Colonic mucosa (tissue), 4 donors: ENCODE data around the gene PYHIN1. TPM values are rescaled to one million over a fixed set of nuclear protein-coding genes. Genes with fewer than 3 reads are reported as not detected.
A peak's percentile ranks its signal among the peaks of the same experiment; 100 is the strongest.

ENCODE experiments used
- DNase-seq: peaks from one replicate; pipeline ENCODE4 v3.0.0-alpha.2; 2020
- H3K27ac ChIP-seq: fragments of 200-600 bp; one replicate; pipeline ENCODE4 v1.8.0; 2021
- H3K27me3 ChIP-seq: fragments of 200-600 bp; one replicate; pipeline ENCODE4 v1.8.0; 2021
- H3K36me3 ChIP-seq: fragments of 200-600 bp; one replicate; pipeline ENCODE4 v1.8.0; 2021
- H3K4me1 ChIP-seq: fragments of 200-600 bp; one replicate; pipeline ENCODE4 v1.8.0; 2021; ENCODE audit warnings: mild to moderate bottlenecking
- H3K4me3 ChIP-seq: fragments of 200-600 bp; one replicate; pipeline ENCODE4 v1.8.0; 2021
- H3K9ac ChIP-seq, 2 donors: one replicate each; pipeline ENCODE4 v1.7.0; 2013; ENCODE audit warnings: control low read depth in 2 of 2, low read depth in 2 of 2, low read length in 2 of 2
- H3K9me3 ChIP-seq: fragments of 200-600 bp; one replicate; pipeline ENCODE4 v1.8.0; 2021
- CTCF ChIP-seq: fragments of 200-600 bp; IDR thresholded peaks from one replicate; pipeline ENCODE4 v1.8.0; 2022; ENCODE audit warnings: antibody characterized with exemption, mild to moderate bottlenecking
- intact Hi-C: fragments of 100-400 bp; cut with DNase I; formaldehyde crosslinking; loops from one replicate; pipeline ENCODE4 v1.14.1; 2022
- total RNA-seq, 2 donors: library from RNA; stranded (reverse); fragmentation: NEBNext Ultra II Directional in 1 of 2; extraction: Animal tissue kit (Norgen Biotek cat#: 25700) in 1 of 2; gene quantifications; one replicate each; pipeline ENCODE4 v1.2.1, GENCODE V29; 2021
- donor health status: healthy.
- donor health status: DM: no; HTN: no; CAD: no.
- donor health status: DM: no; HTN: no; CAD: no.

Gene PYHIN1
- total RNA-seq, 2 donors from 2014 or later = 0.61 to 0.86 TPM

DNA sequence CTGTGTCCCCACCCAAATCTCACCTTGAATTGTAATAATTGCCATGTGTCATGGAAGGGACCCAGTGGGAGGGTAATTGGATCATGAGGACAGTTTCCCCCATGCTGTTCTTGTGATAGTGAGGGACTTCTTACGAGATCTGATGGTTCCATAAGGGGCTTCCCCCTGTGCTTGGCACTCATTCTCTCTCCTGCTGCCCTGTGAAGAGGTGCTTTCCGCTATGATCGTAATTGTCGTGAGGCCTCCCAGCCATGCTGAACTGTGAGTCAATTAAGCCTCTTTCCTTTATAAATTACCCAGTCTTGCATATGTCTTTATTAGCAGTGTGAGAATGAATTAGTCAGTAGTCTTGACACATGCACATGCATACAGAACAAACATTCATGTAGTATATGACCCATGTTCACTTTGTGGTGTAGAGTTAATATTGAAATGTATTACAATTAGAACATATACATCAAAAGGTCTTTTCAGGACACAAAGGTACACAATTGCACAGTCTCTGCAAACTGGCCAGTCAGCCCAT is 61.5 kb downstream of the PYHIN1 start:
- no peaks in the 10 kb centered on the region for H3K4me1 ChIP-seq
- no peaks in the 10 kb centered on the region for H3K9me3 ChIP-seq
- no peaks in the 10 kb centered on the region for H3K36me3 ChIP-seq
- no peak overlapping the region for H3K27ac ChIP-seq
- H3K4me3 ChIP-seq = no peak overlapping the region
- intact Hi-C loops = no loop called here
- no peaks in the 10 kb centered on the region for H3K27me3 ChIP-seq
- DNase-seq = no peak
- no peak for TF ChIP-seq CTCF
- H3K9ac ChIP-seq = no peak overlapping the region

GRCh38 chr1:158996998-158997397 is 65.6 kb downstream of the PYHIN1 start:
- no peaks in the 10 kb centered on the region for H3K36me3 ChIP-seq
- no peak for DNase-seq
- H3K27me3 ChIP-seq = no peaks in the 10 kb centered on the region
- no peaks in the 10 kb centered on the region for H3K4me1 ChIP-seq
- H3K9ac ChIP-seq = no peak overlapping the region
- no peak overlapping the region for H3K27ac ChIP-seq
- H3K4me3 ChIP-seq = no peak overlapping the region
- no peaks in the 10 kb centered on the region for H3K9me3 ChIP-seq
- no peak for TF ChIP-seq CTCF
- intact Hi-C loops = no loop called here

DNA sequence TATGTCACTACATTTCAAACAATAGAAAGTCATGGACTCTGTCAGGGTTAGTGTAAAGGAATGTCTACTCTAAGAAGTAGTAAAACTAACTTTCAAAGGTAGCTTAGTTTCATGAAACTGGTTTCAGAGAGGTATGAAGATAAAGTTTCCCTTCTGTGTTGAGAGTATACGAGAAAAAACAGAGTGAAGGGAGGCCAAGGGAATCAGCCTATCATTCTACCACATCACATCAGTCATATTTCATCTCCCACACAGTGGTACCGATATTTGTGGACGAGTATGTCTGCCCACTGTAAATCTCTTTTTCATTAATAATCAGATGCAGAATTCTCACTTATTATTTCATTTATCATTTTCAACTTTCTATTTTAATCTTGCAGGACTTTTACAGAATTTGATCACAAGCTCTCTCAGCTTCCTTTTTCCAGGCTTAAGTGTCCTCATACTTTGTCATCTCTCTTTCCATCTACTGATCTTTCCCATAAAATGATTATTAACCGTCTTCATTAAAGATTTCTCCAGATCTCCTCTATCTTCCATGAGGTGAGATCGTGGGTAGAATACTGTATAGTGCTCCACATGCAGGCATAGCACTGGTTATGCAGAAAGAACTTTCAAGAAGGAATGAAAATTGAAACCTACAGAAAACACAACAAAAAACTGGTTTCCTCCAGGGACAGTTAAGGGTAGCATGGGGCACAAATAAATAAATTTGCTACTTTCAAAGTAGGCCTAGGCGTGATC is 66.9 kb downstream of the PYHIN1 start:
- Histone ChIP-seq H3K9ac (no peak overlapping the region), H3K9me3 (no peaks in the 10 kb centered on the region), H3K27me3 (no peaks in the 10 kb centered on the region), H3K27ac (no peak overlapping the region), H3K4me3 (no peak overlapping the region), H3K4me1 (no peaks in the 10 kb centered on the region), H3K36me3 (no peaks in the 10 kb centered on the region)
- intact Hi-C loops = loop anchor here (2.0 kb wide), 1 partner anchor 793 kb away; no protein-coding TSS in a partner anchor
- no peak for TF ChIP-seq CTCF
- DNase-seq = no peak

DNA sequence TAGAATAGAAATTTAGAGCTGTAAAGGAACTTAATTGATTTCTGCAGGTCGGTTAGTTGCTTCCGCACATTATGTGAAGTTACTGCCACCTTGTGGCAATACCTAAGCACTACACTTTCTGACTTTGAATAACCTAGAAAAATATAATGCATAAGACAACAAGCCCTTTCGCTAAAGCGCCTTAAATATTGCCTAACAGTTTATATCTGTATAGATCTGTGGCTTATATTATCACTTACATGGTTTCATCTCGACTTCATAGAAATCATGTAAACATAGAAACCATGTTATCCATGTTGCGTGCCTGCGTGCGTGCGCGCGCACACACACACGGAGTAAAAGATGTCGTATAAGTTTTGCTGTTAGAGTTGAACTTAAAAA is 67.4 kb downstream of the PYHIN1 start:
- Histone ChIP-seq H3K27me3 (no peaks in the 10 kb centered on the region), H3K27ac (peak overlapping the region; percentile 73), H3K9ac (peak overlapping the region in 1 of 2 donors; percentile 31), H3K4me3 (peak overlapping the region; percentile 20), H3K9me3 (no peaks in the 10 kb centered on the region), H3K36me3 (no peaks in the 10 kb centered on the region), H3K4me1 (no peaks in the 10 kb centered on the region)
- intact Hi-C loops = loop anchor here (2.0 kb wide), 1 partner anchor 794 kb away; no protein-coding TSS in a partner anchor
- DNase-seq = peak; percentile 51
- peak; percentile 85 for TF ChIP-seq CTCF

DNA sequence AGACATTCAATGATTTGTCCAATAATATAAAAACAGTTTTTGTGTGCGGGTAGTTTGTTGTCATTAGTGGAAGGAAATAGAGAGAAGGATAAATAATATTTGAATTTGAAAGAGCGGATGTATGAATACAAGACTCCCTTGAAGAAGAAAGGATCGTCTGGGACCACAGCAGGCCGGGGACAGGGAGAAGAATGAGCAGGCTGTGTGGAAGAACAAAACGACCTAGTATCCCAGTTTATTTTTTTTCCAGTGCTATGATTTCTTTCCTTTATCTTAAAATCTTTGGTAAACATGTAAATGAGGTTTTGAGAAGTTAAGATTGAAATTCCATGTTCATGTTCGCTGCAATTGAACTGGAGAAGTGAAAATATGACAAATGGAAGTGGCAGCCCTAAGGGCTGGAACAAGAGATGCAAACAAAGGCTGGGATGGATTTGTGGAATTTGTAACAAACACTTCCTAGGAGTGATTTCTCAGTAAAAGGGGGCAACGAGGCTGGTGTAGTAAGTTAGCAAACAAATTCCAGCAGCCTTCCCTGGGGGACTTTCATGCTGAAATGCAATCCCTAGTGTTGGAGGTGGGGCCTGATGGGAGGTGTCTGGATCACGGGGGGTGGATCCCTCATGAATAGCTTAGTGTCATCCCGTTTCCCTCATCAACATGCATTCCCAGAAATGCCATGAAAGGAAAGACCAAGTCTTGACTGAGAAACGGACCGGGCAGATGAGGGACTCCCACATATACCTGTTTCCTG is 68.1 kb downstream of the PYHIN1 start:
- H3K9me3 ChIP-seq = no peaks in the 10 kb centered on the region
- intact Hi-C loops = loop anchor here (2.0 kb wide), 1 partner anchor 795 kb away; no protein-coding TSS in a partner anchor
- H3K27me3 ChIP-seq = no peaks in the 10 kb centered on the region
- H3K27ac ChIP-seq = peak overlapping the region; percentile 73
- peak overlapping the region; percentile 20 for H3K4me3 ChIP-seq
- H3K36me3 ChIP-seq = no peaks in the 10 kb centered on the region
- H3K9ac ChIP-seq = no peak overlapping the region
- TF ChIP-seq CTCF = no peak
- no peaks in the 10 kb centered on the region for H3K4me1 ChIP-seq
- DNase-seq = peak; percentile 67
